Loucy (cell line): ENCODE results near the gene ACTRT2.

Source experiments
- CTCF ChIP-seq: fragments of 200-600 bp; sonication (generic); conservative IDR thresholded peaks from 2 replicates; pipeline ENCODE4 v1.5.1; 2014; ENCODE audit warnings: mild to moderate bottlenecking, antibody characterized with exemption, low read length
- EZH2phosphoT487 ChIP-seq: fragments of 200-600 bp; IDR thresholded peaks from 2 replicates; pipeline ENCODE4 v1.6.1; 2018; ENCODE audit warnings: antibody characterized with exemption, mild to moderate bottlenecking, moderate library complexity, borderline replicate concordance

- TF ChIP-seq CTCF (no peak), EZH2phosphoT487 (no peak)
Observed at GRCh38 chr1:3056641-3057040, 35.4 kb downstream of the ACTRT2 start.
